Heart left ventricle (tissue), 16 donors: ENCODE measurements around the gene FOXL1. TPM values are rescaled to one million over a fixed set of nuclear protein-coding genes. Genes with fewer than 3 reads are reported as not detected.

Source experiments
- ATAC-seq, 4 donors: fragments of 200-7000 bp; cut with Tn5 transposase; one replicate each; pipeline ENCODE4 v1.9.1; 2020 to 2022; ENCODE audit warnings: moderate library complexity in 4 of 4, mild to moderate bottlenecking in 3 of 4, moderate number of reproducible peaks in 1 of 4
- DNase-seq, 5 donors: peaks; one replicate each; pipeline ENCODE4 v3.0.0-alpha.2; 2020
- H3K27ac ChIP-seq, 12 donors: fragments of 200-600 bp; sonication (generic) in 4 of 12; one replicate each; pipeline versions ENCODE4 v1.5.0 to v1.8.0; 2016 to 2022; ENCODE audit warnings: mild to moderate bottlenecking in 2 of 12
- H3K27me3 ChIP-seq, 9 donors: fragments of 200-600 bp; sonication (generic) in 2 of 9; one replicate each; pipeline versions ENCODE4 v1.5.1 to v1.8.0; 2016 to 2022; ENCODE audit warnings: mild to moderate bottlenecking in 3 of 9
- H3K36me3 ChIP-seq, 9 donors: fragments of 200-600 bp; sonication (generic) in 2 of 9; one replicate each; pipeline versions ENCODE4 v1.5.0 to v1.8.0; 2018 to 2022; ENCODE audit warnings: mild to moderate bottlenecking in 2 of 9
- H3K4me1 ChIP-seq, 12 donors: fragments of 200-600 bp; sonication (generic) in 4 of 12; one replicate each; pipeline versions ENCODE4 v1.5.0 to v1.8.0; 2016 to 2022; ENCODE audit warnings: mild to moderate bottlenecking in 3 of 12
- H3K4me3 ChIP-seq, 12 donors: fragments of 200-600 bp; sonication (generic) in 4 of 12; one replicate each; pipeline versions ENCODE4 v1.5.0 to v1.8.0; 2017 to 2022; ENCODE audit warnings: mild to moderate bottlenecking in 9 of 12, moderate library complexity in 4 of 12
- H3K9me3 ChIP-seq, 12 donors: fragments of 200-600 bp; sonication (generic) in 4 of 12; one replicate each; pipeline versions ENCODE4 v1.5.0 to v1.8.0; 2016 to 2022; ENCODE audit warnings: mild to moderate bottlenecking in 1 of 12
- POLR2A ChIP-seq, 2 donors: fragments of 450-650 bp; IDR thresholded peaks; one replicate each; pipeline ENCODE4 v1.6.1; 2017; ENCODE audit warnings: antibody characterized with exemption in 2 of 2, mild to moderate bottlenecking in 2 of 2, moderate library complexity in 2 of 2
- whole genome bisulfite sequencing, 4 donors: extraction: QIAGEN DNeasy Blood & Tissue Kit in 2 of 4; methylation state at CpG; one replicate each; pipeline versions ENCODE4 v1.1.5 to v1.1.7; 2013 to 2018; 5-methylcytosine and 5-hydroxymethylcytosine counted together
- intact Hi-C, 10 donors: fragments of 100-400 bp; cut with DNase I; formaldehyde crosslinking; loops; one replicate each; pipeline versions ENCODE4 v1.11.1 to v1.14.2; 2022
- polyA plus RNA-seq, 2 donors: library from polyadenylated mRNA; stranded (reverse); fragments of 200-250 nt; gene quantifications; one replicate each; pipeline ENCODE4 v1.2.3, GENCODE V29; 2013
- total RNA-seq, 9 donors: library from RNA; depleted of rRNA in 2 of 9; stranded (reverse); fragments of >200 nt in 2 of 9; fragmentation: NEBNext Ultra II Directional in 3 of 9; extraction: Animal tissue kit (Norgen Biotek cat#: 25700) in 3 of 9; gene quantifications; one replicate each; pipeline versions ENCODE4 v1.1.0 to v1.2.4, GENCODE V29; 2016 to 2023
- TF ChIP-seq, protein P1 (sequence below), 12 donors: fragments of 200-600 bp; sonication (generic) in 4 of 12; IDR thresholded peaks; one replicate each; pipeline versions ENCODE4 v1.5.0 to v1.8.0; 2018 to 2022; ENCODE audit warnings: antibody characterized with exemption in 12 of 12, mild to moderate bottlenecking in 5 of 12
- donor health status: ischemic (EF 13 %, LVEDD 7.1; RV severe dilation, severe dysfunction).
- donor health status: healthy with polysubstance abuse.
- donor health status: DM: no; HTN: yes; CAD: no.
- donor health status: DM: no; HTN: no; CAD: no.
- donor health status: ischemic (EF 25% LVEDD 6.9; RV normal size, moderate dysfunction).
- donor health status: ischemic (EF 25% LVEDD 5.7; RV mildly dilated, moderate dysfunction).
- donor health status: healthy.
- donor health status: DM: yes; HTN: yes; CAD: no.
- donor health status: ischemic (EF 35%, LVEDD 5.7; RV mildly dilated, moderate dysfunction).
- donor health status: nonischemic (EF 11% LVEDD 7.7; RV severe dilation, severe dysfunction).
- donor health status: DM: yes; HTN: yes; CAD: no.
- donor health status: PGD.
- donor health status: ischemic (EF 29% LVEDD 5.4; RV normal size, mild dysfunction).
- donor health status: nonischemic (EF 23%, LVEDD 6.1; RV moderate dilation, normal function).

Gene FOXL1
- total and polyA plus RNA-seq, 11 donors: 0.44 to 1.4 (median 0.69) TPM

DNA sequence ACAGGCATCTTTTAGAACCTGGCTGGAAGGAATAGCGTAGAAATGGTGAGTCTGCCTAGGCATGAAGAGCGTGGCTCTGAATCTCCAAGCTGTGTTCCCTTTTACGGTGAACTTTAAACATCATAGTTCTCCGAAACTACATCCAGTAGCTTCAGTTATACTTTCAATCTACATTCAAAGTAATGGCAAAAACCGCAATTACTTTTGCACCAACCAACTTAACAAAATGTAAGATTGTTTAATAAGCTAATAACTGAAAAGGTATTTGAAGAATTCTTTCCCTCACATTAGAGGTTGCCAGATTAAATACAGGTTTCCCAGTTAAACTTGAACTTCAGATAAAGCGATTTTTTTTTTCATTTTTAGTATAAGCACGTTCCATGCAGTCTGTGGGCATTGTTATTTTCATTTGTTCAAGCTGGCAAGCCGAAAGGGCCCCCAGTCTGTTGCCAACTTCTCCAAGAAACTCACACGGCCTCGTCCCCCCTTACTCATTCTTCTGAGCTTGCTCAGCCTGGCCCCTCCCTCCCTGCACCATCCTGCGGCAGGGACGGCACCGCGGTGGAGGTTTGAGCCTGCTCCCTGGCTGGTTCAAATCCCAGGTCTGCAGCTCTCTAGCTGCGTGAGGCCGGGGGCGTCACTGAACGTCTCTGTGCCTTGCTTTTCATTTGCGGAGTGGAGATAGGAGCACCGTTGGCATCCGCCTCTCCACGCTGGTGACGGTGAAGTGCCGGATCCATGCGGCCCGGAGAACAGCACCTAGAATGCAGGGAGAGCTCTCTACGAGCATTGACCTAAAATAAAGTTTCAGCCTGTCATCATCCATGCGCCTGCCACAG lies 19.8 kb upstream of the FOXL1 start:
- H3K9me3 ChIP-seq: no peaks in the 10 kb centered on the region
- TF ChIP-seq, protein P1, sequence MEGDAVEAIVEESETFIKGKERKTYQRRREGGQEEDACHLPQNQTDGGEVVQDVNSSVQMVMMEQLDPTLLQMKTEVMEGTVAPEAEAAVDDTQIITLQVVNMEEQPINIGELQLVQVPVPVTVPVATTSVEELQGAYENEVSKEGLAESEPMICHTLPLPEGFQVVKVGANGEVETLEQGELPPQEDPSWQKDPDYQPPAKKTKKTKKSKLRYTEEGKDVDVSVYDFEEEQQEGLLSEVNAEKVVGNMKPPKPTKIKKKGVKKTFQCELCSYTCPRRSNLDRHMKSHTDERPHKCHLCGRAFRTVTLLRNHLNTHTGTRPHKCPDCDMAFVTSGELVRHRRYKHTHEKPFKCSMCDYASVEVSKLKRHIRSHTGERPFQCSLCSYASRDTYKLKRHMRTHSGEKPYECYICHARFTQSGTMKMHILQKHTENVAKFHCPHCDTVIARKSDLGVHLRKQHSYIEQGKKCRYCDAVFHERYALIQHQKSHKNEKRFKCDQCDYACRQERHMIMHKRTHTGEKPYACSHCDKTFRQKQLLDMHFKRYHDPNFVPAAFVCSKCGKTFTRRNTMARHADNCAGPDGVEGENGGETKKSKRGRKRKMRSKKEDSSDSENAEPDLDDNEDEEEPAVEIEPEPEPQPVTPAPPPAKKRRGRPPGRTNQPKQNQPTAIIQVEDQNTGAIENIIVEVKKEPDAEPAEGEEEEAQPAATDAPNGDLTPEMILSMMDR (IDR thresholded peaks at IDR 0.05): no peak
- no peak for TF ChIP-seq POLR2A (IDR thresholded peaks at IDR 0.05)
- H3K4me1 ChIP-seq: peaks cover 0 to 18% (median 11%) of the 10 kb centered on the region in 12 donors
- H3K36me3 ChIP-seq: no peaks in the 10 kb centered on the region
- intact Hi-C loops: no loop called here
- no peak overlapping the region for H3K27ac ChIP-seq
- H3K4me3 ChIP-seq: no peak overlapping the region
- H3K27me3 ChIP-seq: peaks cover 0 to 33% (median 6%) of the 10 kb centered on the region in 9 donors
- ATAC-seq (no peak), DNase-seq (no peak)
- WGBS, 4 donors: 72 to 78% (median 75%) methylated on average over 28 of the region's 28 CpGs

DNA sequence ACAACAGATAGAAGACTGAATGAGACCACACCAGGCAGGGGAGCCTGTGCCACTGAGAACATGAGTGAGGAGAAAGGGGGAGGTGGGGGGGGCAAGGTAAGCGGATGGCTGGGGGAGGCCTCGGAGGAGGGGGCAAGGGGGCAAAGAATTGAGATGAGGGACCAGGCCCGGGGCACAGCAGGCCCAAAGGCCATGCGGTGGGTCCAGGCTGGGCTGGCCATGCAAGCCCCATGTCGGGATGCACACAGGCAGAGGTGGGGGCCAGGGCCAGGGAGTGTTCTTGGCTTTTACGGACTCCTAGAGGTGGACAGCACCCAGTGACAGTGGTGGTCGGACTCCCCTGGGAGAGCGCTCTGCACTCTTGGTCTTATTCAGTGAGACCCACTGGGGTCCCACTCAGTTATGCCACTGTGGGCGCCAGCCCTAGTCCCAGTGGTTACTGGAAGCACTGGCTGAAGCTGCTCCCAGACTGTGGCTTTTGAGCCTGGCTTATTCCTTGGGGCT lies 18.5 kb upstream of the FOXL1 start:
- Histone ChIP-seq H3K36me3 (no peaks in the 10 kb centered on the region), H3K27ac (no peak overlapping the region), H3K4me1 (peaks cover 0 to 17% (median 10%) of the 10 kb centered on the region in 12 donors), H3K27me3 (peaks cover 0 to 42% (median 15%) of the 10 kb centered on the region in 9 donors), H3K9me3 (no peaks in the 10 kb centered on the region), H3K4me3 (no peak overlapping the region)
- WGBS, 4 donors: 72 to 91% (median 83%) methylated on average over 7 to 9 of the region's 9 CpGs
- TF ChIP-seq, protein P1 (IDR thresholded peaks at IDR 0.05): no peak
- TF ChIP-seq POLR2A (IDR thresholded peaks at IDR 0.05): no peak
- intact Hi-C loops: loop anchor here in 6 of 10 donors (5.0 to 10.0 kb wide), 6 partner anchors 275 to 835 kb away; partner anchors contain the start of gene MAP1LC3B (in 1 of the 6)
- ATAC-seq (no peak), DNase-seq (no peak)

DNA sequence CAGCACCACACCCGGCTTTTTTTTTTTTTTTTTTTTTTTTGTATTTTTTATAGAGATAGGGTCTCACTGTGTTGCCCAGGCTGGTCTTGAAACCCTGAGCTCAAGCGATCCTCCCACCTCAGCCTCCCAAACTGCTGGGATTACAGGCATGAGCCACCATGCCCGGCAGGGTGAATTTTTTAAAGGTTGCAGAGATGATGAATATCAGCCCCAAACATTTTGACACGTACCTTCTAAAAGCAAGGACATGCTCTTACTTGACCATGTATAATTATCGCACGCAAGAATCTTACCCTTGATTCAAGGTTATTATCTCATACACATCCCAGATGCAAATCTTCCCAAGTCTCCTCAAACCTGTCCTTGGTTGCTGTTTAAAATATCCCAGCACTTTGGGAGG lies 16.0 kb upstream of the FOXL1 start:
- TF ChIP-seq POLR2A (IDR thresholded peaks at IDR 0.05): no peak
- TF ChIP-seq, protein P1 (IDR thresholded peaks at IDR 0.05): no peak
- ATAC-seq (no peak), DNase-seq (no peak)
- Histone ChIP-seq H3K27ac (no peak overlapping the region), H3K27me3 (peaks cover 8 to 67% (median 38%) of the 10 kb centered on the region in 9 donors), H3K36me3 (no peaks in the 10 kb centered on the region), H3K4me3 (no peak overlapping the region), H3K9me3 (no peaks in the 10 kb centered on the region), H3K4me1 (peaks cover 0 to 25% (median 9%) of the 10 kb centered on the region in 12 donors)
- intact Hi-C loops: loop anchor here in 9 of 10 donors (2.0 to 10.0 kb wide), 8 partner anchors 272 to 832 kb away; partner anchors contain the start of gene MAP1LC3B (in 1 of the 9)
- 77 to 92% (median 88%) methylated on average over 6 of the region's 6 CpGs for WGBS, 4 donors
